ENCODE results near the gene REEP3. TPM values are rescaled to one million over a fixed set of nuclear protein-coding genes. Genes with fewer than 3 reads are reported as not detected.

REEP3 gene
- total and polyA plus RNA-seq, 2 experiments from 2014 or later, result 43.1 to 73.6 TPM

DNA sequence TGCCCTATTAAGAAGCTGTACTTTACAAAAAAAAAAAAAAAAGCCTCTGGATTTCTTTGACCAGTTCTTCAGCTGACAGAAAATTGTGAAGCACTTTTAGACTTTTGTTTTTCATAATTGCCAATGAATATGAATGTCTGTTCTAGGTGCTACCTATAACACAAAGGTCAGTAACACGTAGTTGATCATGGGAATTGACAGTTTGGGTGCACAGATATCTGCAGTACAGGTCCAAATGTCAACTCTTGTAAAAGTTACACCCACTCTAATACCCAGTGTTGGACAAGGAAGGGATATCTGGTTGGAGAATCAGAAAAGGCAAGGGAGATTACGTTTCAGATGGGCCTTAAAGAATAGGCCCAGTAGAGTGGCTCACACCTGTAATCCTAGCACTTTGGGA, 1.8 kb downstream of the REEP3 start:
- H3K9me3 ChIP-seq (ENCODE audit: low read depth), result no peaks in the 10 kb centered on the region
- peaks cover 84% of the 10 kb centered on the region for H3K79me2 ChIP-seq
- no peaks in the 10 kb centered on the region for H4K20me1 ChIP-seq (ENCODE audit: insufficient read depth, poor library complexity, severe bottlenecking)
- H3K9me2 ChIP-seq (replicated peaks; ENCODE audit: insufficient read depth), result no peaks in the 10 kb centered on the region
- no peak overlapping the region for H2AFZ ChIP-seq
- peak overlapping the region; percentile 65 for H3K4me3 ChIP-seq
- peak overlapping the region; percentile 100 for H3K27ac ChIP-seq
- H3K27me3 ChIP-seq, result no peaks in the 10 kb centered on the region
- peaks cover 18% of the 10 kb centered on the region for H3K4me1 ChIP-seq (ENCODE audit: insufficient read depth)
- TF ChIP-seq EZH2phosphoT487 (IDR thresholded peaks at IDR 0.05; ENCODE audit: low read depth, severe bottlenecking, unreplicated experiment) (no peak), EZH2 (IDR thresholded peaks at IDR 0.05; ENCODE audit: borderline replicate concordance) (no peak)
- TF ChIP-seq, protein P1, sequence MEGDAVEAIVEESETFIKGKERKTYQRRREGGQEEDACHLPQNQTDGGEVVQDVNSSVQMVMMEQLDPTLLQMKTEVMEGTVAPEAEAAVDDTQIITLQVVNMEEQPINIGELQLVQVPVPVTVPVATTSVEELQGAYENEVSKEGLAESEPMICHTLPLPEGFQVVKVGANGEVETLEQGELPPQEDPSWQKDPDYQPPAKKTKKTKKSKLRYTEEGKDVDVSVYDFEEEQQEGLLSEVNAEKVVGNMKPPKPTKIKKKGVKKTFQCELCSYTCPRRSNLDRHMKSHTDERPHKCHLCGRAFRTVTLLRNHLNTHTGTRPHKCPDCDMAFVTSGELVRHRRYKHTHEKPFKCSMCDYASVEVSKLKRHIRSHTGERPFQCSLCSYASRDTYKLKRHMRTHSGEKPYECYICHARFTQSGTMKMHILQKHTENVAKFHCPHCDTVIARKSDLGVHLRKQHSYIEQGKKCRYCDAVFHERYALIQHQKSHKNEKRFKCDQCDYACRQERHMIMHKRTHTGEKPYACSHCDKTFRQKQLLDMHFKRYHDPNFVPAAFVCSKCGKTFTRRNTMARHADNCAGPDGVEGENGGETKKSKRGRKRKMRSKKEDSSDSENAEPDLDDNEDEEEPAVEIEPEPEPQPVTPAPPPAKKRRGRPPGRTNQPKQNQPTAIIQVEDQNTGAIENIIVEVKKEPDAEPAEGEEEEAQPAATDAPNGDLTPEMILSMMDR (IDR thresholded peaks at IDR 0.05; ENCODE audit: poor library complexity), result no peak
- no peaks in the 10 kb centered on the region for H3K36me3 ChIP-seq (replicated peaks; ENCODE audit: insufficient read depth, low read depth)
- 54% methylated on average over 2 of the region's 2 CpGs for WGBS (ENCODE audit: low lambda C conversion rate, missing lambda C conversion rate)
- DNase-seq (ENCODE audit: low spot score), result no peak
- H3K4me2 ChIP-seq, result peak overlapping the region; percentile 78

DNA sequence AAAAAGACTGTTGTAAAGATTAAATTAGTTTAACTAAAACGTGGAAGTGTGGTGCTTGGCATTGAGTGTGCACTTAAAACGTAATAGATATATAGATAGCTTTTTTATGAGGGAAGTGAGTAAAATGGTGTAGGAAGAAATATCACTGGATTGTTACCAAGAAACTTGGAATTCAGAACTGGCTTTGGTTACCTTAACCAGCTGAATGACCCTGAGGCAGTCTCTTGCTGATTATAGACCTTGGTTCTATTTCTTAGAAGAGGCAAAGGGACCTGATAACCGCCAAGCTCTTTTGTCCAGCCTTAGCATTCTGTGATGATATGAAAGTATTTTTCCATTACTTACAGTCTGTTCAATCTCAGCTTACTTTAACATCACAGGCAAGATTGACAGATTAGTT, 3.8 kb downstream of the REEP3 start:
- 74% methylated on average over 3 of the region's 3 CpGs for WGBS (ENCODE audit: low lambda C conversion rate, missing lambda C conversion rate)
- no peak for TF ChIP-seq EZH2phosphoT487 (IDR thresholded peaks at IDR 0.05; ENCODE audit: low read depth, severe bottlenecking, unreplicated experiment)
- TF ChIP-seq EZH2 (IDR thresholded peaks at IDR 0.05; ENCODE audit: borderline replicate concordance), result no peak
- TF ChIP-seq, protein P1 (IDR thresholded peaks at IDR 0.05; ENCODE audit: poor library complexity), result no peak
- no peak overlapping the region for H3K4me2 ChIP-seq
- no peaks in the 10 kb centered on the region for H3K9me3 ChIP-seq (ENCODE audit: low read depth)
- peaks cover 84% of the 10 kb centered on the region for H3K79me2 ChIP-seq
- no peak overlapping the region for H3K4me3 ChIP-seq
- no peaks in the 10 kb centered on the region for H3K27me3 ChIP-seq
- H2AFZ ChIP-seq, result no peak overlapping the region
- no peaks in the 10 kb centered on the region for H3K9me2 ChIP-seq (replicated peaks; ENCODE audit: insufficient read depth)
- no peaks in the 10 kb centered on the region for H4K20me1 ChIP-seq (ENCODE audit: insufficient read depth, poor library complexity, severe bottlenecking)
- no peak overlapping the region for H3K27ac ChIP-seq
- no peak for DNase-seq (ENCODE audit: low spot score)
- no peaks in the 10 kb centered on the region for H3K36me3 ChIP-seq (replicated peaks; ENCODE audit: insufficient read depth, low read depth)
- peaks cover 15% of the 10 kb centered on the region for H3K4me1 ChIP-seq (ENCODE audit: insufficient read depth)

DNA sequence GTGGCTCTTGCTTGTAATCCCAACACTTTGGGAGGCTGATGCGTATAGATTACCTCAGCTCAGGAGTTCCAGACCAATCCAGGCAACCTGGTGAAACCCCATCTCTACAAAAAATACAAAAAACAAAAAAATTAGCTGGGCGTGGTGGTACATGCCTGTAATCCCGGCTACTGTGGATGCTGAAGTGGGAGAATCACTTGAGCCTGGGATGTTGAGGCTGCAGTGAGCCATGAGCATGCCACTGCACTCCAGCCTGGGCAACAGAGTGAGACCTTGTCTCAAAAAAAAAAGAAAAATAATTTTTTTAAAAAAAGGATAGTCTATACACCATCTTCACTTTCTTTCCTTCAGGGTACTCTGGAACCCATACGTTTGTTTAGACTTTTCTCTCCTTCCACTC, 6.2 kb downstream of the REEP3 start:
- Histone ChIP-seq H3K4me3 (no peak overlapping the region), H3K9me2 (replicated peaks; ENCODE audit: insufficient read depth) (no peaks in the 10 kb centered on the region), H3K79me2 (peaks cover 100% of the 10 kb centered on the region), H3K4me2 (no peak overlapping the region), H3K4me1 (ENCODE audit: insufficient read depth) (peaks cover 14% of the 10 kb centered on the region), H2AFZ (no peak overlapping the region), H3K36me3 (replicated peaks; ENCODE audit: insufficient read depth, low read depth) (no peaks in the 10 kb centered on the region), H3K9me3 (ENCODE audit: low read depth) (no peaks in the 10 kb centered on the region), H3K27me3 (no peaks in the 10 kb centered on the region), H3K27ac (no peak overlapping the region), H4K20me1 (ENCODE audit: insufficient read depth, poor library complexity, severe bottlenecking) (no peaks in the 10 kb centered on the region)
- no peak for TF ChIP-seq EZH2 (IDR thresholded peaks at IDR 0.05; ENCODE audit: borderline replicate concordance)
- TF ChIP-seq EZH2phosphoT487 (IDR thresholded peaks at IDR 0.05; ENCODE audit: low read depth, severe bottlenecking, unreplicated experiment), result no peak
- TF ChIP-seq, protein P1 (IDR thresholded peaks at IDR 0.05; ENCODE audit: poor library complexity), result no peak
- 91% methylated on average over 4 of the region's 4 CpGs for WGBS (ENCODE audit: low lambda C conversion rate, missing lambda C conversion rate)
- no peak for DNase-seq (ENCODE audit: low spot score)
